Measurements from ENCODE around the gene SERPINA12.
"Not testable (repeated sequence)": the region's sequence is repeated elsewhere in the genome, so short reads cannot be mapped to it uniquely, and the experiment has no call there.

SERPINA12 gene

GRCh38 chr14:94484481-94484880 lies 24.8 kb downstream of the SERPINA12 start:
- in situ Hi-C loops (cut with MboI; ENCODE audit: low sequenced_read_pairs, unreplicated experiment): no loop called here
- no peak for DNase-seq (ENCODE audit: low spot score)
- no peak for TF ChIP-seq CTCF (IDR thresholded peaks at IDR 0.05; ENCODE audit: borderline replicate concordance, control extremely low read depth, extremely low read depth, insufficient read depth, missing control alignments)

- DNase-seq (ENCODE audit: low spot score): no peak
- no peak for TF ChIP-seq CTCF (IDR thresholded peaks at IDR 0.05; ENCODE audit: borderline replicate concordance, control extremely low read depth, extremely low read depth, insufficient read depth, missing control alignments)
- in situ Hi-C loops (cut with MboI; ENCODE audit: low sequenced_read_pairs, unreplicated experiment): no loop called here
Measured at GRCh38 chr14:94483729-94484275, 25.5 kb downstream of the SERPINA12 start.

- in situ Hi-C loops (cut with MboI; ENCODE audit: low sequenced_read_pairs, unreplicated experiment): no loop called here
- no peak for DNase-seq (ENCODE audit: low spot score)
- TF ChIP-seq CTCF (IDR thresholded peaks at IDR 0.05; ENCODE audit: borderline replicate concordance, control extremely low read depth, extremely low read depth, insufficient read depth, missing control alignments): no peak
Measured at GRCh38 chr14:94483071-94483451, 26.2 kb downstream of the SERPINA12 start.

- in situ Hi-C loops (cut with MboI; ENCODE audit: low sequenced_read_pairs, unreplicated experiment); DNase-seq (ENCODE audit: low spot score): not testable (repeated sequence)
Measured at GRCh38 chr14:94482132-94483070, 26.9 kb downstream of the SERPINA12 start.

- no peak for TF ChIP-seq CTCF (IDR thresholded peaks at IDR 0.05; ENCODE audit: borderline replicate concordance, control extremely low read depth, extremely low read depth, insufficient read depth, missing control alignments)
- DNase-seq (ENCODE audit: low spot score): no peak
- in situ Hi-C loops (cut with MboI; ENCODE audit: low sequenced_read_pairs, unreplicated experiment): no loop called here
Measured at GRCh38 chr14:94481468-94482131, 27.7 kb downstream of the SERPINA12 start.

GRCh38 chr14:94480809-94481208 lies 28.5 kb downstream of the SERPINA12 start:
- DNase-seq (ENCODE audit: low spot score): no peak
- TF ChIP-seq CTCF (IDR thresholded peaks at IDR 0.05; ENCODE audit: borderline replicate concordance, control extremely low read depth, extremely low read depth, insufficient read depth, missing control alignments): no peak
- in situ Hi-C loops (cut with MboI; ENCODE audit: low sequenced_read_pairs, unreplicated experiment): no loop called here

GRCh38 chr14:94478420-94478819 lies 30.8 kb downstream of the SERPINA12 start:
- in situ Hi-C loops (cut with MboI; ENCODE audit: low sequenced_read_pairs, unreplicated experiment): no loop called here
- TF ChIP-seq CTCF (IDR thresholded peaks at IDR 0.05; ENCODE audit: borderline replicate concordance, control extremely low read depth, extremely low read depth, insufficient read depth, missing control alignments): no peak
- DNase-seq (ENCODE audit: low spot score): no peak
